GM10266 (cell line): ENCODE results near the gene NDC1.
"Not testable (repeated sequence)": the region's sequence is repeated elsewhere in the genome, so short reads cannot be mapped to it uniquely, and the experiment has no call there.

Source experiments
- DNase-seq: peaks from one replicate; pipeline ENCODE4 v3.0.0; 2012; ENCODE audit errors: extremely low spot score
- CTCF ChIP-seq: IDR thresholded peaks from 2 replicates; pipeline ENCODE4 v1.5.1; 2012; ENCODE audit warnings: mild to moderate bottlenecking, low read depth; ENCODE audit not compliant: control insufficient read depth, insufficient read depth; ENCODE audit errors: missing control alignments

The NDC1 gene

GRCh38 chr1:53837924-53838653 is at the start of gene NDC1:
Gene NDC1 (minus strand): TSS chr1:53838296. CDS start chr1:53838261, 35 bp downstream.
- TF ChIP-seq CTCF, result peak; percentile 25

GRCh38 chr1:53883600-53883999 is 45.5 kb upstream of the NDC1 start:
- not testable (repeated sequence) for DNase-seq

More at GRCh38 chr1:53837924-53838653, at the start of gene NDC1:
- DNase-seq, result peak; percentile 88

GRCh38 chr1:53881853-53882252 is 43.8 kb upstream of the NDC1 start:
- DNase-seq, result not testable (repeated sequence)

GRCh38 chr1:53878492-53879105 is 40.5 kb upstream of the NDC1 start:
- peak; percentile 47 for DNase-seq
- peak; percentile 46 for TF ChIP-seq CTCF

GRCh38 chr1:53875150-53875549 is 37.1 kb upstream of the NDC1 start:
- not testable (repeated sequence) for DNase-seq

GRCh38 chr1:53871773-53872484 is 33.8 kb upstream of the NDC1 start:
- TF ChIP-seq CTCF, result no peak
- no peak for DNase-seq

GRCh38 chr1:53871221-53871620 is 33.1 kb upstream of the NDC1 start:
- TF ChIP-seq CTCF, result no peak
- no peak for DNase-seq

GRCh38 chr1:53869454-53870117 is 31.5 kb upstream of the NDC1 start:
- DNase-seq, result peak; percentile 11
- TF ChIP-seq CTCF, result no peak
